ENCODE measurements around the gene SLIT3.

Gene SLIT3

GRCh38 chr5:168939156-168939800 lies 361.7 kb downstream of the SLIT3 start:
- H3K4me3 ChIP-seq (ENCODE audit: low read depth, low read length), result no peak overlapping the region
- DNase-seq (ENCODE audit: low read depth), result no peak
- TF ChIP-seq CTCF (IDR thresholded peaks at IDR 0.05; ENCODE audit: control insufficient read depth, extremely low read depth, insufficient read depth), result no peak

GRCh38 chr5:168936511-168936910 lies 364.4 kb downstream of the SLIT3 start:
- no peak for DNase-seq (ENCODE audit: low read depth)
- no peak overlapping the region for H3K4me3 ChIP-seq (ENCODE audit: low read depth, low read length)
- TF ChIP-seq CTCF (IDR thresholded peaks at IDR 0.05; ENCODE audit: control insufficient read depth, extremely low read depth, insufficient read depth), result no peak

GRCh38 chr5:168935183-168935582 lies 365.8 kb downstream of the SLIT3 start:
- no peak overlapping the region for H3K4me3 ChIP-seq (ENCODE audit: low read depth, low read length)
- no peak for DNase-seq (ENCODE audit: low read depth)
- TF ChIP-seq CTCF (IDR thresholded peaks at IDR 0.05; ENCODE audit: control insufficient read depth, extremely low read depth, insufficient read depth), result no peak

- TF ChIP-seq CTCF (IDR thresholded peaks at IDR 0.05; ENCODE audit: control insufficient read depth, extremely low read depth, insufficient read depth), result no peak
- DNase-seq (ENCODE audit: low read depth), result no peak
- no peak overlapping the region for H3K4me3 ChIP-seq (ENCODE audit: low read depth, low read length)
Observed at GRCh38 chr5:168934169-168934568, 366.8 kb downstream of the SLIT3 start.

- H3K4me3 ChIP-seq (ENCODE audit: low read depth, low read length), result no peak overlapping the region
- no peak for TF ChIP-seq CTCF (IDR thresholded peaks at IDR 0.05; ENCODE audit: control insufficient read depth, extremely low read depth, insufficient read depth)
Observed at GRCh38 chr5:168932400-168933189, 368.3 kb downstream of the SLIT3 start.

GRCh38 chr5:168931638-168932345 lies 369.1 kb downstream of the SLIT3 start:
- no peak for DNase-seq (ENCODE audit: low read depth)
- no peak for TF ChIP-seq CTCF (IDR thresholded peaks at IDR 0.05; ENCODE audit: control insufficient read depth, extremely low read depth, insufficient read depth)
- no peak overlapping the region for H3K4me3 ChIP-seq (ENCODE audit: low read depth, low read length)

More at GRCh38 chr5:168932400-168933189, 368.3 kb downstream of the SLIT3 start:
- no peak for DNase-seq (ENCODE audit: low read depth)
